GM18505 (cell line): Measurements from ENCODE around the gene PKD2.
"Not testable (repeated sequence)": the region's sequence is repeated elsewhere in the genome, so short reads cannot be mapped to it uniquely, and the experiment has no call there.

Experiments used
- ATAC-seq: cut with Tn5 transposase; IDR thresholded peaks from one replicate; pipeline ENCODE4 v1.9.1; 2021; ENCODE audit not compliant: unreplicated experiment
- POLR2A ChIP-seq: IDR thresholded peaks from 4 replicates; pipeline ENCODE4 v1.6.1; 2011; ENCODE audit warnings: borderline replicate concordance; ENCODE audit not compliant: insufficient read depth, insufficient read length; ENCODE audit errors: extremely low read depth

The PKD2 gene

GRCh38 chr4:87978681-87979080 is 28.8 kb upstream of the PKD2 start:
- TF ChIP-seq POLR2A = no peak
- no peak for ATAC-seq

DNA sequence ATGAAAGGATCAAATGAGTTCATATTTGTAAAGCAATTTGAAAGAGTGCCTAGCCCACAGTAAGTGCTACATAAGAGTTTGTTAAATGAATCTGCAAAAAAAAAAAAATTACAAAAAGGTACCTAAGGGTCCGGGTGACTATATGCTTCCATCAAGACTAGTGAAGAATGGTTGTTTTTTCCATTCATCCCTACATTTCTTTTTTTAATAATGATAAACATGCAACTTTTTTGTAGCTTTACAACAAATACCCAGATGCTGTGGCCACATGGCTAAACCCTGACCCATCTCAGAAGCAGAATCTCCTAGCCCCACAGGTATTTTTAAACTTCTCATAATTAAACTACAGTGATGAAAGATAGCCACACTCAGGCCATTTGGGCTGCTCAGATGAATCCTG is 27.6 kb upstream of the PKD2 start:
- TF ChIP-seq POLR2A = no peak
- ATAC-seq = no peak

DNA sequence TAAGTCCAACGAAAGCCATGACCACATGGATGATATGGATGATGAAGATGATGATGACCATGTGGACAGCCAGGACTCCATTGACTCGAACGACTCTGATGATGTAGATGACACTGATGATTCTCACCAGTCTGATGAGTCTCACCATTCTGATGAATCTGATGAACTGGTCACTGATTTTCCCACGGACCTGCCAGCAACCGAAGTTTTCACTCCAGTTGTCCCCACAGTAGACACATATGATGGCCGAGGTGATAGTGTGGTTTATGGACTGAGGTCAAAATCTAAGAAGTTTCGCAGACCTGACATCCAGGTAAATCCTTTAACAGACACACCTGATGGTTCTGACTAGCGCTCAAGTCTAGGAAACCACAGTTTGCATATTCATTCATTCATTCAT is 25.9 kb upstream of the PKD2 start:
- no peak for TF ChIP-seq POLR2A
- ATAC-seq = no peak

DNA sequence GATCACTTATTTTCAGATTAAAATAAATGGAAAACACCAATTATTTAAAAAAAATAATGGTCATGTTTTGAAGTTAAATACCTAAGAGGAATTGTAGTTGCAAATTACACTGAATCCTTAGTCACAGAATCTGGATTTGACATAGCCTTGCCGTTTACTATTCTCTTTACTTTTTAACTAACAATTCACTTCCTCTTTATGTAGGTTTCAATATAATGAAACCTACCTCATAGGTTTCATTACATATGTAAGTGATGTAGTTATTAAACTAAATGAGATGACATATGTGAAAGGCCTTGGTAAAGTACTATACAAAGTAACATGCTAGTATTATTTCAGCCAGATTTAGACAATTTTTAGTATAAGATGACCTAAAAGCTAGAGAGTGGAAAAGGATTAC is 25.4 kb upstream of the PKD2 start:
- no peak for ATAC-seq
- no peak for TF ChIP-seq POLR2A

- no peak for TF ChIP-seq POLR2A
- no peak for ATAC-seq
Observed at GRCh38 chr4:87982446-87983010, 24.9 kb upstream of the PKD2 start.

GRCh38 chr4:87983996-87984395 is 23.4 kb upstream of the PKD2 start:
- TF ChIP-seq POLR2A = no peak
- no peak for ATAC-seq

DNA sequence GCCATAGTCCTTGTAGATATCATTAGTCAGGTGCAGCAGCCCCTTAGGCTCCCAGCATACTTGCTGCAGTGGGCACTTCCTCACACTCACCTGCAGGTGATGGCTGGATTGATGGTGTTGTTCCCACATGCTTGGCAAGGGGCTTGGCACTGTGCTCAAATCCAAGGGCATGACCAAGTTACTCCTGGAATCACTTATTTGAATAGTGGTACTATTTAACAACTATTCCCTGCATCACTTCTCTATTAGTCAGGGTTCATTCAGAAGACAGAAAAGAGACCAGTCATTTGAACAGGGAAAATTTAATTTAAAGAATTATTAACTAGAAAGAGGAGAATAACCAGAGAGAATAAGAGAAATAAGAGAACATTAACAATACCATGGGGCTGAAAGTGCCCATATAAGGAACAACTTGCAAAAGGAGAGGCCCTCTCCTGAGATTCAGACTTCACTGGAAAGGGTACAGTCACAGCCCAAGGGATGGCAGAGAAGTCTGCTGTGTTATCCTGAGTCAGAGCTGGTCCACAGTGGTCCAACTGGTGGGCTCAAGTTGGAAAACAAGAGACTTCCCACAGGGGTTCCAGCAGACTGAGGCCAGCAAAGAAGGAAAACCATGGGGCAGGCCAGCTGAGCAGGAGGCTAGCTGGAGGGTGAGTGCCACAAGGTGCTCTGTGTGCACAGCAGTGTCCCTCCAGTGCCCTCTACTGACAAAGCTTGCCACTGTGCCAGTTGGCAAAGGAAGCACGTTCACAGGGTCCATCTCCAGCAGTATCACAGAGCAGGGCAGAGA is 22.1 kb upstream of the PKD2 start:
- peak; percentile 88 for ATAC-seq
- no peak for TF ChIP-seq POLR2A

DNA sequence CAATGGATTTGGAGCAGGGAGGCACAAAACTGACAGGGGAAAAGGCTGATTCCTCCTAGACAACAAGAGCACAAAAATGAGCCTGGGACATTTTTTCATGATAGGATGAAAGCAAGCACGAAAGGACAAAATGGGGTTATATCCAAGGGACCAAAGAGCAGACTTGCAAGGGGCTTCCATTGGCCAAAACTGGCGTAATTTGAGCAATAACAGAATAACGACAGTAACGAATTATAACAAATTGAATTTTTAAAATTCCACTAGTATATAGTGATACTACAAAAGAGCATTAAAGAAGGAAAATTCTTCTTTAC is 21.6 kb upstream of the PKD2 start:
- TF ChIP-seq POLR2A = no peak
- ATAC-seq = no peak

- no peak for TF ChIP-seq POLR2A
- no peak for ATAC-seq
Observed at GRCh38 chr4:87986508-87986907, 20.9 kb upstream of the PKD2 start.

- ATAC-seq = no peak
- no peak for TF ChIP-seq POLR2A
Observed at GRCh38 chr4:87989765-87990164, 17.7 kb upstream of the PKD2 start.

GRCh38 chr4:87995435-87995834 is 12.0 kb upstream of the PKD2 start:
- TF ChIP-seq POLR2A = no peak
- no peak for ATAC-seq

GRCh38 chr4:87999191-87999691 is 8.2 kb upstream of the PKD2 start:
- not testable (repeated sequence) for ATAC-seq

DNA sequence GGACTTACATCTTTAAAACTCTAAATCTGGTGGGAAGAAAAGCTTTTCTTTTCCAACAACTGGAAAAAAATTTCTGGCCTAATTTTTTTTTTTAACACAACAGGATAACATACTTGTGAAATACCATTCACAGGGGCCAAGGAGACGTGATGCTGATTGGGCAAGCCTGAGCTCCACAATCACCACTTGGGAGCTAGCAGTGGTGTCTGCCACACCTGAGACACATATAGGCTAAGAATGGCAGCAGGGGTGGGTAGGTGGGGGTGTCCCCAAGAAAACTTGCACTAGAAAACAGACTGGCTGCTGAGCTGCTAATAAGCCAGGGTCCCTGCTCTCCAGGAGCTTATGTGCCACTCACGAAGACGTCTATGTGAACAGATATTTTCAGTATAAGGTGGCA is 5.6 kb upstream of the PKD2 start:
- no peak for ATAC-seq
- no peak for TF ChIP-seq POLR2A

DNA sequence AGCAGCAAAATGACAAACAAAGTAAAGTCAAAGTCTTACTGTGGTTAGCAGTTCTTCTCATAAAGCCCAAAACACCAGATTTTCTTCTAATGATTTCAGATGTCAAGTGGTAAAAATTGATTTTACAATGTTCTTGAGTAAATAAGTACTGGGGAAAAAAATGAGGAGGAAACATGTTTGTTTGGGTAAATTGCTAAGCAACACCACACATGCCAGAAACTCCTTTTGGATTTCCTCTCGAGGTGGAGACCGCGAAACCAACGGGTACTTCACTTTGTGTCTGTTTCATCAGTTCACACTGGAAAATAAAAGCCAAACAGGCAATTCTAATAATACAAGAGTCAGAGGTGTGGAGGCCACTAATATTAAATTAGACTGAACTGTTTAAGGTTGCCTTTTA is 4.6 kb upstream of the PKD2 start:
- TF ChIP-seq POLR2A = no peak
- ATAC-seq = no peak

- ATAC-seq = no peak
- TF ChIP-seq POLR2A = no peak
Observed at GRCh38 chr4:88003261-88003660, 4.2 kb upstream of the PKD2 start.

GRCh38 chr4:88005076-88005475 is 2.4 kb upstream of the PKD2 start:
- TF ChIP-seq POLR2A = no peak
- no peak for ATAC-seq

DNA sequence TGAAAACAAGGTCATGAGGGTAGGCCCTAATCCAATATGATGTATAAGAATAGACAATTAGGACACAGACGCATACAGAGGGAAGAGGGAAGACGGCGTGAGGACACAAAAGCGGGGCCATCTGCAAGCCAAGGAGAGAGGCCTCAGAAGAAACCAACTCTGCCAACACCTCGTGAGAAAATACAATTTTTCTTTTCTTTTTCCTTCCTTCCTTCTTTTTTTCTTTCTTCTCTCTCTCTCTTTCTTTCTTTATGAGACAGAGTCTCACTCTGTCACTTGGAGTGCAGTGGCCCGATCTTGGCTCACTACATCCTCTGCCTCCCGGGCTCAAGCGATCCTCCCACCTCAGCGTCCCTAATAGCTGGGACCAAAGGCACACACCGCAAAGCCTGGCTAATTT is 1.5 kb upstream of the PKD2 start:
- TF ChIP-seq POLR2A = no peak
- ATAC-seq = no peak
